GM18951 (cell line): ENCODE measurements around the gene UBL5.
A peak's percentile ranks its signal among the peaks of the same experiment; 100 is the strongest.
"Not testable (repeated sequence)": the region's sequence is repeated elsewhere in the genome, so short reads cannot be mapped to it uniquely, and the experiment has no call there.

Experiments
- POLR2A ChIP-seq: IDR thresholded peaks from 4 replicates; pipeline ENCODE4 v1.6.1; 2011; ENCODE audit warnings: mild to moderate bottlenecking; ENCODE audit not compliant: insufficient read length, insufficient read depth; ENCODE audit errors: extremely low read depth
- in situ Hi-C: fragments of 300-500 bp; cut with MboI; formaldehyde crosslinking; loops from one replicate; pipeline ENCODE4 v1.12.0; 2022; ENCODE audit warnings: low sequenced_read_pairs, mixed read lengths, inconsistent platforms; ENCODE audit not compliant: unreplicated experiment

The UBL5 gene

DNA sequence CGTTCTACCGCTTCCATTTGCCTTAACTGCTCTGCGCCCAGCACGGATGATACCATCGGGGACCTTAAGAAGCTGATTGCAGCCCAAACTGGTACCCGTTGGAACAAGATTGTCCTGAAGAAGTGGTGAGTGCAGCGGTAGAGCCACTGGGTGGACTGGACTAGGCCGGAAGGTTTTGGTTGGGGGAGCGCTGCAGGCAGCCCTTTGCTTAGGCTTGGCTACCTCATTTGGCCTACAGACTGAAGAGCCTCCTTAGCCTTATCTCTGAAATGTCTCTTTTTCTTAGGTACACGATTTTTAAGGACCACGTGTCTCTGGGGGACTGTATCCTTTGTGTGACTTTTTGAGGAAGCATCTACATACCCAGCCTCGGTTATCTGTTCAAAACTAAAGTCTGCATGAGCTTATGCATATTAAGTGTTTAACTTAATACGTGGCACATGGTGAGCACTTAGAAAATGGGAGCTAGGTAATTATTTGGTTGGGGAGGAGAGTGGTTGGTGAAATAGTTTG, 889 bp downstream of the UBL5 start:
- in situ Hi-C loops = no loop called here
- no peak for TF ChIP-seq POLR2A

GRCh38 chr19:9834307-9834725, 6.6 kb downstream of the UBL5 start:
- in situ Hi-C loops = no loop called here
- no peak for TF ChIP-seq POLR2A

GRCh38 chr19:9834726-9835506, 7.2 kb downstream of the UBL5 start, which contains the start of gene PIN1:
PIN1 (plus strand) TSS chr19:9835318; CDS start chr19:9835345, 27 bp downstream.
- peak; percentile 76 for TF ChIP-seq POLR2A
- in situ Hi-C loops = no loop called here

DNA sequence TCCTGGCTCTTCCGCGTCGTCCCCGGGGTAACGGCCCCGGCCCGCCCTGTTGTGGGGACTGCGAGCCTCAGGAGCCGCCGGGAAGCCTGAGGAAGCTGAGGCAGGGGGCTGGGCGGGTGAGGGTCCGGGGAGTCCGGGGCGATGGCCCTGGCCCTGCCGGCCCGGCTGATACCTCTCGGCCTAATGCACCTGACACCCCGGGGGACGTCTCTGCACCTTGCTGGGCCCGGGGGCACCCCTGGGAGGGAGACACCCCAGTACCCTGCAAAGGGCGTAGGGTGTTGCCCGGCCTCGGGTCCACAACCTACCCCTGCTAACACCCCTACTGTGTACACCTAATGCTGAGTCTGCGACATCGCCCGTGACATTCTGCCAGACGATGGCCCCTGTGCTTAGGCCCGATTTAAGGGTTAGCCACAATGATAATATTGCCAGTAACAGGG, 7.8 kb downstream of the UBL5 start:
- in situ Hi-C loops = no loop called here
- no peak for TF ChIP-seq POLR2A

- in situ Hi-C loops = no loop called here
- no peak for TF ChIP-seq POLR2A
These were observed 8.3 kb downstream of the UBL5 start for GRCh38 chr19:9836021-9836420.

- in situ Hi-C loops = no loop called here
These were observed 10.6 kb downstream of the UBL5 start for GRCh38 chr19:9838324-9838723.

DNA sequence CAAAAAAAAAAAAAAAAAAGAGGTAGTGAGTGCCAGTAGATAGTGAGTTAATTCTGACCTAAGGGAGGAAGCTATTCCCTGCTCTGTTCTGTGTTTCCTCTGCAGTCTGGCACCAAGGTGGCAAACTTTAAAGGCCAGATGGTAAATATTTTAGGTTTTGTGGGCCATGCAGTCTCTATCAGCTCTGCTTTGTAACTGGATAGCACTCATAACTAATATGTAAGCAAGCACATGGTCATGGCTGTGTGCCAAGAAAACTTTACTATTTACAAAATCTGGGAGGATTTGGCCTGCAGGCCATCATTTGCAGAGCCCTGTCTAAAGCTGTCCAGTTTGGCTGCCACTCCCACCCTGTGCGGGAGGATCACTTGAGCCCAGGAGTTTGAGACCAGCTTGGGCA, 11.7 kb downstream of the UBL5 start:
- in situ Hi-C loops = no loop called here
- no peak for TF ChIP-seq POLR2A

More at GRCh38 chr19:9838324-9838723, 10.6 kb downstream of the UBL5 start:
- no peak for TF ChIP-seq POLR2A

DNA sequence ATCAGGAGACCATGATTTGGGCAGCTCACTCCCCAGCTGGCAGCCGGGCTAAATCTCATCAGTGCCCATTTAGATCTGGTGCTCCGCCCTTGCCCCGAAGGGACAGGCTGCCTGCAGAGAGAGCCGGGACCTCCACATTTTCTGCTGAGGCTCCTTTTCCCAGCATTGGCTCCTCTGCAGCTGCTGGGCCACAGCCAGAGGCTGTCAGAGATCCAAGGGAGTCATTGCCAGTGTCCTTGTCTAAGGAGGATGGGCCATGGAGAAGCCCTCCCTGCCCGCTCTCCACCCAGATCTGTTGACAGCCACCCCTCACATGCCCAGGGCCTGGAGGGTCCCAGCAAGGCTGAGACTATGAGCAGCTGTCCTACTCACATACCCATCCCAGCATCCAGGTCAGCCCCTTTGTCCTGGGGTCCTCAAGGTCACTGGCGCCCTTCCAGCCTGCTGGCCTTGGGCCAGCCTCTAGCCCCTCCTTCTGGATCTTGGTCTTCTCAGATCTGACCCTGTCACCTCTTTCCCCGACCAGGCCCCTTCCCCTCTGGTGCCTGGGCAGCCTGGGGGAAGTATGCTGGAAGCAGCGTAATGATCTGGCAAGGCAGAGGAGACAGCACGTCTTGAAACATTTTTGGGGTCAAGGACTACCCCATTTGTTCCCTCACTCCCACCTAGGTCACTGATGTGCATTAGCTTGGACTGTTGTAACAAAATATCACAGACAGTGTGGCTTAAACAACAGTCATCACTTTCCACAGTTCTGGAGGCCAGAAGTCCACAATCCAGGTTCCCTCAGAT, 15.3 kb downstream of the UBL5 start:
- TF ChIP-seq POLR2A = no peak
- in situ Hi-C loops = no loop called here

DNA sequence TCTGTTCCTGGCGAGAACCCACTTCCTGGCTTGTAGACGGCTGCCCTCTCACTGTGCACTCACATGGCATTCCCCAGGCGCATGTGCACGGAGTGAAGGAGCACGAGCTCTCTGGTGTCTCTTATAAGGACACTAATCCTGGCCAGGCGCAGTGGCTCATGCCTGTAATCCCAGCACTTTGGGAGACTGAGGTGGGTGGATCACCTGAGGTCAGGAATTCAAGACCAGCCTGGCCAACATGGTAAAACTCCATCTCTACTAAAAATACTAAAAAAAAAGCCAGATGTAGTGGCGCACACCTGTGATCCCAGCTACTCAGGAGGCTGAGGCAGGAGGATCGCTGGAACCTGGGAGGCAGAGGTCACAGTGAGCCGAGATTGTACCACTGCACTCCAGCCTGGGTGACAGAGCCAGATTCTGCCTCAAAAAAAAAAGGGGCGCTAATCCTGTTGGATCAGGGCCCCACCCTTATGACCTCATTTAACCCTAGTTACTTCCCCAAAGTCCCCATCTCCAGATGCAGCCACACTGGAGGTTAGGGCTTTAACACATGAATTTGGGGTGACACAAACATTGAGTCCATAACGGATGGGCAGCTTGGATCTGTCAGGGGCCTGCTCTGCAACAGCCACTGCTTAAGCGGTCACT, 16.0 kb downstream of the UBL5 start:
- in situ Hi-C loops = not testable (repeated sequence)

DNA sequence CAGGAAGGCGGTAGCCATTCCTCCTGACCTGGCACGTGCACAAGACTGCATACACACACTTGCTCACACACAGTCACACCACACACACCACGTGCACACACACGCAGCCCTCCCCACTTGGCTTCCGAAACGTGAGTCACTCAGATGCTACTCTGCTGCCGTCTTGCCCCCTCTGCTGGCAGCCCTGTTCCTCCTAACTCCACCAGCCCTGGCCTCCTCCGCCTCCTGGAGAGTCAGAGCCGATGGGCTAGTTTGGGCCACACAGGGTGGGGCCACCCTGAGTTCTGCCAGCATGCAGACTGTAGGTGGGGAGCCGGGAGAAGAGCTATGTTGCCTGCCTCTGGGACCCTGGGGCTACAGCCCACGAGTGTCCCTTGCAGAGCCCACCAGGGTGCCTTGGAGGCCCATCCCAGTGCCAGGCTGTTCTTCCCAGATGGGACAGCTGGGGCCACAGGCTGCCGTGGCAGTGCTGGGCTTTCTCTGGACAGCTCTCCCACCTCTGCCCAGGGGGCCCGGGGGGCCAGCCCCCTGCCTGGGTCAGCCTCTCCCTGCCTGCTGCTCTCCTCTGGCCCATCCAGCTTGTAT, 19.5 kb downstream of the UBL5 start:
- in situ Hi-C loops = no loop called here
- TF ChIP-seq POLR2A = no peak

- in situ Hi-C loops = no loop called here
These were observed 20.3 kb downstream of the UBL5 start for GRCh38 chr19:9848060-9848459.

GRCh38 chr19:9848762-9849161, 21.0 kb downstream of the UBL5 start:
- TF ChIP-seq POLR2A = no peak
- in situ Hi-C loops = no loop called here

More at GRCh38 chr19:9848060-9848459, 20.3 kb downstream of the UBL5 start:
- no peak for TF ChIP-seq POLR2A

DNA sequence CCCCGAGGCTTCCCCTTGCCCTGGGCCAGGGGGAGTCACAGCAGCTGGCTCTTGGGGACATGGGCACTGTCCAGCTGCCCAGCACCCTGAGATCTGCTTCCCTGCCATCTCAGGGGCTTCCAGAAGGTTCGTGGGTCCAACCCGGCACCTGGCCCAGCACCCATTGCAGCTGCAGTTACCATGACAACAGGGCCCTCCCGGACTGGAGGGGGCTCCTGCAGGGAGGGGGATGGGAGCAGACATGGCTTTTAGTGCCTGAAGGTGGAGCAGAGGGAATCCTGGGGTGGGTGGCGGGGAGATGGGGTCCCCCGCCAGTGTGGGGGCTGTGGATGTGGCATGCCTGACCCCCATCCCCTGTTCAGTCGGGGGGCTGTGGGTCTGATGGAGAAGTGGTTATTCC, 22.1 kb downstream of the UBL5 start:
- no peak for TF ChIP-seq POLR2A
- in situ Hi-C loops = no loop called here
